Osteoblast (primary cell): ENCODE results near the gene GNLY. TPM values are rescaled to one million over a fixed set of nuclear protein-coding genes. Genes with fewer than 3 reads are reported as not detected.
A peak's percentile ranks its signal among the peaks of the same experiment; 100 is the strongest.

Experiments
- DNase-seq: peaks from one replicate; pipeline ENCODE4 v3.0.0; 2011; ENCODE audit warnings: low spot score, mixed read lengths; ENCODE audit not compliant: insufficient read length; ENCODE audit errors: missing footprints
- H2AFZ ChIP-seq: 2 replicates; pipeline ENCODE4 v1.6.0; 2011; ENCODE audit warnings: mild to moderate bottlenecking, low read length
- H3K27ac ChIP-seq: 2 replicates; pipeline ENCODE4 v1.5.1; 2011; ENCODE audit warnings: mild to moderate bottlenecking, low read depth, low read length, moderate library complexity
- H3K27me3 ChIP-seq: 2 replicates; pipeline ENCODE4 v1.6.0; 2012; ENCODE audit warnings: mild to moderate bottlenecking, control low read depth, inconsistent platforms, low read length, moderate library complexity; ENCODE audit not compliant: insufficient read depth
- H3K36me3 ChIP-seq: 2 replicates; pipeline ENCODE4 v1.5.1; 2011; ENCODE audit warnings: mild to moderate bottlenecking, low read length, control low read depth, moderate library complexity; ENCODE audit not compliant: insufficient read depth
- H3K4me1 ChIP-seq: 2 replicates; pipeline ENCODE4 v1.5.1; 2011; ENCODE audit warnings: mild to moderate bottlenecking, low read length, control low read depth, moderate library complexity; ENCODE audit not compliant: insufficient read depth
- H3K4me2 ChIP-seq: 2 replicates; pipeline ENCODE4 v1.6.0; 2011; ENCODE audit warnings: mild to moderate bottlenecking, low read length; ENCODE audit not compliant: insufficient read depth
- H3K4me3 ChIP-seq: fragments of 200-600 bp; sonication (generic); 3 replicates; pipeline ENCODE4 v1.5.1; 2012; ENCODE audit warnings: mild to moderate bottlenecking, low read length, inconsistent platforms; ENCODE audit not compliant: insufficient read depth
- H3K79me2 ChIP-seq: 2 replicates; pipeline ENCODE4 v1.6.0; 2012; ENCODE audit warnings: mild to moderate bottlenecking, low read length, control low read depth, inconsistent platforms; ENCODE audit not compliant: insufficient read depth
- H3K9me3 ChIP-seq: 2 replicates; pipeline ENCODE4 v1.5.1; 2011; ENCODE audit warnings: low read depth, low read length, control low read depth
- H4K20me1 ChIP-seq: 2 replicates; pipeline ENCODE4 v1.6.0; 2012; ENCODE audit warnings: mild to moderate bottlenecking, low read length, control low read depth; ENCODE audit not compliant: insufficient read depth
- total RNA-seq: library from RNA; depleted of rRNA; stranded (reverse); fragments of >200 nt; gene quantifications from 2 replicates; pipeline ENCODE4 v1.2.3, GENCODE V29; 2012
- TF ChIP-seq, protein P1 (sequence below): IDR thresholded peaks from 2 replicates; pipeline ENCODE4 v1.5.1; 2011; ENCODE audit warnings: mild to moderate bottlenecking, low read depth, low read length, moderate library complexity; ENCODE audit errors: extremely low read depth

GNLY gene
- total RNA-seq, 1 donor: not detected

DNA sequence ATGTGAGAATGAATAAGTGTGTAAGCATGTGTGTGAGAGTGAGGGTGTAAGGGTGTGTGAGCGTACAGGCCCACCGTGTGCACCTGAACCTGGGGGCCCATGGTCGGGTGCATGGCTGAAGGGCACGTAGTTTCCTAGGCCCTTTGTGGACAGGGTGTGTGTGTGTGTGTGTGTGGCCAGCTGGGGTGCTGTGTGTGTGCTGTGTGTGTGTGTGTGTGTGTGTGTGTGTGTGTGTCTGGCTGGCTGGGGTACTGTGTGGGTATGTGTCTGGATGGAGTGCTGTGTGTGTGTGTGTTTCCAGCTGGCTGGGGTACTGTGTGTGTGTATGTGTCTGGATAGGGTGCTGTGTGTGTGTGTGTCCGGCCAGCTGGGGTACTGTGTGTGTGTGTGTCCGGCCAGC, 28.1 kb upstream of the GNLY start:
- Histone ChIP-seq H3K27me3 (peaks cover 3% of the 10 kb centered on the region), H3K4me2 (no peak overlapping the region), H3K27ac (no peak overlapping the region), H3K9me3 (no peaks in the 10 kb centered on the region), H3K79me2 (no peaks in the 10 kb centered on the region), H3K4me1 (peaks cover 27% of the 10 kb centered on the region), H3K36me3 (no peaks in the 10 kb centered on the region), H2AFZ (no peak overlapping the region), H4K20me1 (no peaks in the 10 kb centered on the region), H3K4me3 (no peak overlapping the region)
- TF ChIP-seq, protein P1, sequence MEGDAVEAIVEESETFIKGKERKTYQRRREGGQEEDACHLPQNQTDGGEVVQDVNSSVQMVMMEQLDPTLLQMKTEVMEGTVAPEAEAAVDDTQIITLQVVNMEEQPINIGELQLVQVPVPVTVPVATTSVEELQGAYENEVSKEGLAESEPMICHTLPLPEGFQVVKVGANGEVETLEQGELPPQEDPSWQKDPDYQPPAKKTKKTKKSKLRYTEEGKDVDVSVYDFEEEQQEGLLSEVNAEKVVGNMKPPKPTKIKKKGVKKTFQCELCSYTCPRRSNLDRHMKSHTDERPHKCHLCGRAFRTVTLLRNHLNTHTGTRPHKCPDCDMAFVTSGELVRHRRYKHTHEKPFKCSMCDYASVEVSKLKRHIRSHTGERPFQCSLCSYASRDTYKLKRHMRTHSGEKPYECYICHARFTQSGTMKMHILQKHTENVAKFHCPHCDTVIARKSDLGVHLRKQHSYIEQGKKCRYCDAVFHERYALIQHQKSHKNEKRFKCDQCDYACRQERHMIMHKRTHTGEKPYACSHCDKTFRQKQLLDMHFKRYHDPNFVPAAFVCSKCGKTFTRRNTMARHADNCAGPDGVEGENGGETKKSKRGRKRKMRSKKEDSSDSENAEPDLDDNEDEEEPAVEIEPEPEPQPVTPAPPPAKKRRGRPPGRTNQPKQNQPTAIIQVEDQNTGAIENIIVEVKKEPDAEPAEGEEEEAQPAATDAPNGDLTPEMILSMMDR: no peak
- no peak for DNase-seq

DNA sequence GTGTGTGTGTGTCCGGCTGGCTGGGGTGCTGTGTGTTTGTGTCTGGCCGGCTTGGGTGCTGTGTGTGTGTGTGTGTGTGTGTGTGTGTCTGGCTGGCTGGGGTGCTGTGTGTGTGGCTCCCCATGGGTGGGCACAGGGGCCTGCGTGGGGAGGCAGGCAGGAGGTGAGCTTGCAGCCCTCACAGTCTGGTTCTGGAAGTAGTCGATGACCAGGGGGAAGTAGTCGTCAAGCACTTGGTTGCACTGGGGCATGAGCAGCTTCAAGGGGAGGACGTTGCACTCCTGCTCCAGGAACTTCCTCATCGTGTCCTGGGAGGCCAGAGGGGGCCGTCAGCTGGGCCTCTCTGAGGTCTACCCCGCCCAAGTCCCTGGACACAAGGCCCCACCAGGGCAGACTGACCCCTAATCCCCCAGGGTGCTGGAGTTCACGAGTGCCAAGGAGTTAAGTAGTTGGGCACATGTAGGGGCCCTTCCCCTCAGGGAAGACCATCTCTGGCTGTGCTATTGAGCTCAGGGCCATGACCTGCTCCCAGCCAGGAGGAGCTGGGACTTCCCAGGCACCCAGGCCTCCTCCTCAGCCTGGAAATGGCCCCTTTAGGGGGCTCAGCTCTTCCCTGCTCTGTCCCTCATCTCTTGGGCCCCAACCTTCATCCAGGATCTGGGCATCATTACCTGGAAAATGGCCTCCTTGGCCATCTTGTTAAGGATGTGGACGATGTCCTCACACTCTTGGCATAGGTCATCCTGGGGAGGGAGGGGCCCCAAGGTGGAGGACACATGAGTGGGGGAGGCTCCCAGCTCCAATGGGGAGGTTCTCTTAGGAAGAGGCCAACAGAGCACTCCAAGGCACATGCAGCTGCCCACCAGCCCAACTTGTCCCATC, 27.5 kb upstream of the GNLY start:
- Histone ChIP-seq H3K4me2 (no peak overlapping the region), H3K4me1 (peaks cover 27% of the 10 kb centered on the region), H2AFZ (no peak overlapping the region), H3K27me3 (peaks cover 3% of the 10 kb centered on the region), H3K79me2 (no peaks in the 10 kb centered on the region), H4K20me1 (no peaks in the 10 kb centered on the region), H3K27ac (no peak overlapping the region), H3K36me3 (no peaks in the 10 kb centered on the region), H3K4me3 (no peak overlapping the region), H3K9me3 (no peaks in the 10 kb centered on the region)
- TF ChIP-seq, protein P1: no peak
- peak; percentile 62 for DNase-seq

DNA sequence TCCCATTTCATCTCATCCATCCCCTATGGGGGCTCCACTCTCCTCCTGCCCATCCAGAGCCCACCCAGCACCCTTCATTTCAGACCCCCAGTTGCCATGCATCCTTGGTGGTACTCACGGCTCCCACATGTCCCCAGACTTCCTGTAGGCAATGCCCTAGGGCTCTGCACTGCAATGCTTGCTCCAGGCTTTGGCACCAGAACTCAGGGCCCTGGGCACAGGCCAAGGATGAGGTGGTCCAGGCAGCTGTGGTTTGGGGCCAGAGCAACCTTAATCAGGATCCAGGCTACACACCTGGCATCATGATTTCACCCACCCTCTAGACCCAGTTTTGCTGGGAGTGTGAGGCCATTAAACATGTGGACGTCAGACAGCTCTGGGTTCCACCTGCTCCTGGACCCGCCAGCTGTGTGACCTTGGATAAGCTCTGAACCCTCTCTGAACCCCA, 26.6 kb upstream of the GNLY start:
- H3K79me2 ChIP-seq: no peaks in the 10 kb centered on the region
- no peaks in the 10 kb centered on the region for H4K20me1 ChIP-seq
- H3K4me1 ChIP-seq: peaks cover 21% of the 10 kb centered on the region
- no peak overlapping the region for H3K4me3 ChIP-seq
- H3K4me2 ChIP-seq: no peak overlapping the region
- no peaks in the 10 kb centered on the region for H3K36me3 ChIP-seq
- no peaks in the 10 kb centered on the region for H3K9me3 ChIP-seq
- no peak overlapping the region for H2AFZ ChIP-seq
- H3K27ac ChIP-seq: no peak overlapping the region
- peaks cover 3% of the 10 kb centered on the region for H3K27me3 ChIP-seq
- no peak for DNase-seq
- TF ChIP-seq, protein P1: no peak

DNA sequence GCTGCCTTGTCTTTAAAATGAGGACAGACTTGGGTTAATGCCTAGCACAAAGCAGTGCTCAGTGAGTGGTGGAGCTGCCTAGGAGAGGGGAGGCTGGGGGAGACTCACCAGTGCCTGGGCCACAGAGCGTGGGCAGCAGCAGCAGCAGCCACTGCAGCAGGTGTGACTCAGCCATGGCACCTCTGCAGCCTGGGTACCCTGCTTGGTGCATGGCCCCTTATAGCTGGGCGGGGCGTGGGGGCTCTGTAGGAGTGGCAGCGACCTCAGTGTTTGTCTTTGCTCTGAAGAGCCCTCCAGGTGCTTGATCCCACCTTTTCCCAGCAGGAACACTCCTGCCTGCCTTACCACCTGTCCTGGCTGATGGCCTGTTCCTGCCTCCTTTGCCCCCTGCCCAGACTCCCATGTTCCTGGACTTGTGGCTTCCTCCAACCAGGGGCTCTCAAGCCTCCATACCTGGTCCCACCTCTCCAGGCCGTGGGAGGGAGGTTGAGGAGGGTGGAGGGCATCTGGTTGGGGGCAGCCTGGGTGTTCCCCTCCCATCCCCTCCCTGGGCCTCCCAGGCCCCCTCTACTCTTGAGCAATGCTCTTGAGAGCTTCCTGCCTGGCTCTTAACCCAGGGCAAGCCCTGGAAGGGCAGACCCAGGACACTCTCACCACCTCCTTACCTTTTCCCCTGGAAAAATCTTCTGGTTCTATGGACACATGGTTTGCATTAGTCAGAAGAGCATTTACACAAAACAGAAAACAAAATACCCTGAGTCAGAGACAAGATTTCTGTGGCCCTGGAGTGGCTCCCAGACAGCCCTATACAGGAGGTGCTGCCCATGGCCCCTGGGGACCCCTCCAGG, 25.9 kb upstream of the GNLY start, which contains the start of gene SFTPB:
Gene SFTPB, minus strand, starts transcription at position 191 of the 848 bp plus-strand sequence. Its CDS starts 16 bp downstream, at position 175.
- Histone ChIP-seq H3K4me2 (no peak within 1 kb of the TSS), H3K27me3 (peaks cover 3% of the 10 kb centered on the region), H3K4me3 (no peak within 1 kb of the TSS), H3K79me2 (no peaks in the 10 kb centered on the region), H2AFZ (no peak within 1 kb of the TSS), H3K4me1 (peaks cover 14% of the 10 kb centered on the region), H3K9me3 (no peaks in the 10 kb centered on the region), H3K36me3 (no peaks in the 10 kb centered on the region), H3K27ac (no peak within 1 kb of the TSS), H4K20me1 (no peaks in the 10 kb centered on the region)
- TF ChIP-seq, protein P1: no peak
- DNase-seq: peak; percentile 88
